GM18951 (cell line): ENCODE data around the gene AMY1C.
"Not testable (repeated sequence)": the region's sequence is repeated elsewhere in the genome, so short reads cannot be mapped to it uniquely, and the experiment has no call there.

ENCODE experiments used
- POLR2A ChIP-seq: IDR thresholded peaks from 4 replicates; pipeline ENCODE4 v1.6.1; 2011; ENCODE audit warnings: mild to moderate bottlenecking; ENCODE audit not compliant: insufficient read length, insufficient read depth; ENCODE audit errors: extremely low read depth
- in situ Hi-C: fragments of 300-500 bp; cut with MboI; formaldehyde crosslinking; loops from one replicate; pipeline ENCODE4 v1.12.0; 2022; ENCODE audit warnings: low sequenced_read_pairs, mixed read lengths, inconsistent platforms; ENCODE audit not compliant: unreplicated experiment

Gene AMY1C

DNA sequence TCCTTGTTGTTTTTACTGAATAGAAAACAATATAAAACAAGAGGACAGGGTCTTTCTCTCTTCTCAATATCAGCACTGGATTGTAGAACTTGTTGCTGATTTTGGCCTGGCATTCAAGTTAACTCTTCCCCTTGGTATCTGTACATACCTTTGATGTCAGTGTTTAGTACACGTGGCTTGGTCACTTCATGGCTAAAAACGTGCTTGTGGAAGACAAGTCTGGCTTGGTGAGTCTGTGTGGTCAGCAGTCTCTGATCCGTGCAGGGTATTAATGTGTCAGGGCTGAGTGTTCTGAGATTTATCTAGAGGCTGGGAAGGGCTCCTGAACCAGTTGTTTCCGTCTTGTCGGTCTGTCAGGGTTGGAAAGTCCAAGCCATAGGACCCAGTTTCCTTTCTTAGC is at the start of gene AMY1C:
Gene AMY1C (plus strand): TSS at position 301 of the 400 bp plus-strand sequence. CDS start 572 bp downstream, outside the sequence.
- in situ Hi-C loops: not testable (repeated sequence)

DNA sequence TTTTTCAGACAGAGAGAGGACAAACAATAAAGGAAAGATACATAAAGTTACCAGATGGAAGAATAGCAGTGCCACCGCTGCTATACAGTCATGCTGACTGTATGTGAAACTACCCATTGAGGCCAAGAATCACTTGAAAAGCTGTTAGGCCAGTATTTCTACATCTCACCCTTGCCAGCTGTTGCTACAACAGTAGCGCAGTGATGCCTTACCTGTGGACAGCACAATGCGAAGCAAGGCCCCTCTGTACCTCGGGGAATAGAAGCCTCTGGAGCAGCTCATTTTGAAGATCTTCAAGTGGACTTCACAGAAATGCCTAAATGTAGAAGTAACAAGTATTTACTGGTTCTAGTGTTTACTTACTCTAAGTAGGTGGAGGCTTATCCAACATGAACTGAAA is 49.0 kb upstream of the AMY1C start:
- in situ Hi-C loops: loop anchor here (25.0 kb wide), 1 partner anchor 88 kb away; the partner anchor contains the start of gene AMY2A

DNA sequence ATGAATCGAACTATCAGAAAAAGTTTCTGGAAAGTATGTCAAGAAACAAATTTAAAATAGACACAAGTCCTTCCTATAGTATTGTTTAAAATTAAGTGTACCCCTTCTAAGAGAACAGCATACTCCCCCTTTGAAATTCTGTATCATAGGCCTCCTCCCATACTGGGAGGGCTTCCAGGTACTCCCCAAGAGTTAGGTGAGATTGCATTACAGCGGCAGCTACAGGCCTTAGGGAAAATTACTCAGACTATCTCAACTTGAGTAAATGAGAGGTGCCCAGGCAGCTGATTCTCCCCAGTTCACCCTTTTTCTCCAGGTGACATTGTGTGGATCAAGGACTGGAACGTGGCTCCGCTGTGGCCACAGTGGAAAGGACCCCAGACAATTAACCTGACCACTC is 48.4 kb upstream of the AMY1C start:
- in situ Hi-C loops: loop anchor here (25.0 kb wide), 1 partner anchor 89 kb away; the partner anchor contains the start of gene AMY2A

DNA sequence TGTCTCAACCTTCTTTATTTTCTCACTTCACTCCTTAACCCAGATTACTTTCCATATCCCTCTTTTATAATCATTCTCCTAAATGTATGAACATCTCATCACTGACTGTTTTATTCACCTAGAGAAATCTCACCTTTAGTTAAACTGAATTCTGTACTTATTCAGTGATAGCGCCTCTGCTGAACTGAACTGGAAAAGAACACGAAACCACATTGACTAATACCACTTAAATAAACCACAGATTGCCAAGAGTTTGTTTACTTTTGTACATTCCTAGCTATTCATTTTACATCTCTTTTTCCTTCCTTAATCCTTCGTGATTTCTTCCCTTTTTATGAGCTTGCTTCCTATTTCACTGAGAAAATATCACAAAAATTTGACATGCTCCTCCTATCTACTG is 42.0 kb upstream of the AMY1C start:
- in situ Hi-C loops: loop anchor here (25.0 kb wide), 1 partner anchor 95 kb away; the partner anchor contains the start of gene AMY2A

DNA sequence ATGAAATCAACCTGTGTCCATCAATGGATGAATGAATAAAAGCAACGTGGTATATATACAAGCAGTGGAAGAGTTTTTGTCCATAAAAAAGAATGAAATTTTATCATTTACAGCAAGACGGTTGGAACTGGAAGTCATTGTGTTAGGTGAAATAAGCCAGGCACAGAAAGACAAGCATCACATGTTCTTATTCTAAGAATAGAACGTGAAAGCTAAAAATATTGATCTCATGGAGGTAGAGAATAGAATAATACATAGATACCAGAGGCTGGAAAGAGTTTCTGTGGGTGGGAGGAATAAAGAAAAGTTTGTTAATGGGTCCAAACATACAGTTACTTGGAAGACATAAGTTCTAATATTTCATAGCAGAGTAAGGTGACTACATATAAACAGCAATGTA is 39.3 kb upstream of the AMY1C start:
- in situ Hi-C loops: loop anchor here (25.0 kb wide), 1 partner anchor 98 kb away; the partner anchor contains the start of gene AMY2A

DNA sequence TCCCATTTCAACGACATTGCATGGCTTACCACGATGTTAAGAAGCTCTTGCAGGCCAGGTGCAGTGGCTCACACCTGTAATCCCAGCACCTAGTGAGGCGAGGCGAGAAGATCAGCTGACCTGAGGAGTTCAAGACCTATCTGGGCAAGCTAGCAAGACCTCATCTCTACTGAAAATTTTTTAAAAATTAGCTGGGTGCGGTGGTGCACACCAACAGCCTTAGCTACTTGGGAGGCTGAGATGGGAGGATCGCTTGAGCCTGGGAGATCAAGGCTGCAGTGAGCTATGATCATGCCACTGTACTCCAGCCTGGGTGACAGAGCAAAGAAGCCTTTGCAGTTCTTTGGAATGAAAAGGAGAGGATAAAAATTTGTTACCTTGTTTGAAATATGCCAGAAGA is 32.3 kb upstream of the AMY1C start:
- in situ Hi-C loops: loop anchor here (25.0 kb wide), 1 partner anchor 105 kb away; the partner anchor contains the start of gene AMY2A

DNA sequence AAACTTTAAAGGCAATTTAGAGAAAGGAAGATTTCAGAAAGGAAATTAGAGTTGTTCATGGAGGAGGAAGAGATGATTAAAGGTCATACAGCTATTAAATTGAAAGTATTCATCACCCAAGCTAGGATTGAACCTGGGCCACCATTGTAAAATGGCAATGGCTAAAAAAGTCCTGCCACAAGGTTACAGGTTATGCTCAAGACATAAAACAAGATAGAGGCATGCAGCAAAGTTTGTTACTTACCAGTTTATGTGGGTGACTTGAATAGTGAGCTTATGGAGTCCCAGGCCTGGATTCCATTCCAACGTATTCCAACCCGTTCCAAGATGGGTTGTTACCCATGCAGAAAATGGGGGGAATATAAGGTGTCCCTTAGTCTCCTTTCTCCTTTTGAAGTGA is 28.2 kb upstream of the AMY1C start:
- in situ Hi-C loops: loop anchor here (25.0 kb wide), 1 partner anchor 109 kb away; the partner anchor contains the start of gene AMY2A

DNA sequence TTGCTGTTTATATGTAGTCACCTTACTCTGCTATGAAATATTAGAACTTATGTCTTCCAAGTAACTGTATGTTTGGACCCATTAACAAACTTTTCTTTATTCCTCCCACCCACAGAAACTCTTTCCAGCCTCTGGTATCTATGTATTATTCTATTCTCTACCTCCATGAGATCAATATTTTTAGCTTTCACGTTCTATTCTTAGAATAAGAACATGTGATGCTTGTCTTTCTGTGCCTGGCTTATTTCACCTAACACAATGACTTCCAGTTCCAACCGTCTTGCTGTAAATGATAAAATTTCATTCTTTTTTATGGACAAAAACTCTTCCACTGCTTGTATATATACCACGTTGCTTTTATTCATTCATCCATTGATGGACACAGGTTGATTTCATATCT is 14.4 kb upstream of the AMY1C start:
- in situ Hi-C loops: not testable (repeated sequence)

DNA sequence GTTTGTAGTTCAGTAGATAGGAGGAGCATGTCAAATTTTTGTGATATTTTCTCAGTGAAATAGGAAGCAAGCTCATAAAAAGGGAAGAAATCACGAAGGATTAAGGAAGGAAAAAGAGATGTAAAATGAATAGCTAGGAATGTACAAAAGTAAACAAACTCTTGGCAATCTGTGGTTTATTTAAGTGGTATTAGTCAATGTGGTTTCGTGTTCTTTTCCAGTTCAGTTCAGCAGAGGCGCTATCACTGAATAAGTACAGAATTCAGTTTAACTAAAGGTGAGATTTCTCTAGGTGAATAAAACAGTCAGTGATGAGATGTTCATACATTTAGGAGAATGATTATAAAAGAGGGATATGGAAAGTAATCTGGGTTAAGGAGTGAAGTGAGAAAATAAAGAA is 11.7 kb upstream of the AMY1C start:
- in situ Hi-C loops: not testable (repeated sequence)

DNA sequence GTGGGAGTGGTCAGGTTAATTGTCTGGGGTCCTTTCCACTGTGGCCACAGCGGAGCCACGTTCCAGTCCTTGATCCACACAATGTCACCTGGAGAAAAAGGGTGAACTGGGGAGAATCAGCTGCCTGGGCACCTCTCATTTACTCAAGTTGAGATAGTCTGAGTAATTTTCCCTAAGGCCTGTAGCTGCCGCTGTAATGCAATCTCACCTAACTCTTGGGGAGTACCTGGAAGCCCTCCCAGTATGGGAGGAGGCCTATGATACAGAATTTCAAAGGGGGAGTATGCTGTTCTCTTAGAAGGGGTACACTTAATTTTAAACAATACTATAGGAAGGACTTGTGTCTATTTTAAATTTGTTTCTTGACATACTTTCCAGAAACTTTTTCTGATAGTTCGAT is 5.2 kb upstream of the AMY1C start:
- in situ Hi-C loops: not testable (repeated sequence)

DNA sequence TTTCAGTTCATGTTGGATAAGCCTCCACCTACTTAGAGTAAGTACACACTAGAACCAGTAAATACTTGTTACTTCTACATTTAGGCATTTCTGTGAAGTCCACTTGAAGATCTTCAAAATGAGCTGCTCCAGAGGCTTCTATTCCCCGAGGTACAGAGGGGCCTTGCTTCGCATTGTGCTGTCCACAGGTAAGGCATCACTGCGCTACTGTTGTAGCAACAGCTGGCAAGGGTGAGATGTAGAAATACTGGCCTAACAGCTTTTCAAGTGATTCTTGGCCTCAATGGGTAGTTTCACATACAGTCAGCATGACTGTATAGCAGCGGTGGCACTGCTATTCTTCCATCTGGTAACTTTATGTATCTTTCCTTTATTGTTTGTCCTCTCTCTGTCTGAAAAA is 4.7 kb upstream of the AMY1C start:
- in situ Hi-C loops: not testable (repeated sequence)

DNA sequence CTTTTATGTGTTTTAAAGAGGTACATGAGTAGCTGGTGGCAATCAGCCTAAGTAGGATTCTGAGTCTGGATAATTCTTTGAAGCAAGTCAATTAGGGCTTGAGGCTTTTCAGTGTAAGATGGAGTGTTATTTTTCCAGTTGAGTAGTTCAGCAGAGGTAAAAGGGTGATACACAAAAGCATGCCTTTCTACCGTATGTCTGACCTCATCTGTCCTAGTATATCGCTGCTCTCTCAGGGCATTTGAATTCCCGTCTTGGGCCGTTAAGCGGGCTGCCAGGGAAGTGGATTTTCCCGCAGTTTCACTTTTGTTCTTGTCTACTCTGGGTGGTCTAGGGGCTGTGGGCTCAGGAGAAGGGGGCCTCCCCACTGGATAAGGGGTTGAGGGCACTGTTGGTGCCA is 1.4 kb upstream of the AMY1C start:
- in situ Hi-C loops: not testable (repeated sequence)

DNA sequence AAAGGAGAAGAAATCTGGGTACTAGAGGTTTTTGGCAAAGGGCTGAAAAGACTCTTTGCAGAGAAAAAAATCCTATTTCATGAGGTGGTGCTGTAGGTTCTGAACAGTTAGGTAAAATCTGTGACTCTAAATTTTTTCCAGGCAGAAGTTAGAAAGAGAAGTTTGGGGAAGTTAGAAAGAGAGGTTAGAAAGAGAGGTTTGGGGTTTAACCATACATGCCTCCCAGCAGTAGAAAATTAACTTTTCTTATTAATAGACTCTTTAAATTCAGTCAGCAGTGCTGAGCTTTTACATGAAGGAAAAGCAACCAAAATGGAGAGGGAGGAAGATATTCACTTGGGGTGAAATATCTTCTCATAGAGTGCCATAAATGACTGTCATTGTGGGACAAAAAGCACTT is 12.2 kb downstream of the AMY1C start:
- no peak for TF ChIP-seq POLR2A
- in situ Hi-C loops: no loop called here

DNA sequence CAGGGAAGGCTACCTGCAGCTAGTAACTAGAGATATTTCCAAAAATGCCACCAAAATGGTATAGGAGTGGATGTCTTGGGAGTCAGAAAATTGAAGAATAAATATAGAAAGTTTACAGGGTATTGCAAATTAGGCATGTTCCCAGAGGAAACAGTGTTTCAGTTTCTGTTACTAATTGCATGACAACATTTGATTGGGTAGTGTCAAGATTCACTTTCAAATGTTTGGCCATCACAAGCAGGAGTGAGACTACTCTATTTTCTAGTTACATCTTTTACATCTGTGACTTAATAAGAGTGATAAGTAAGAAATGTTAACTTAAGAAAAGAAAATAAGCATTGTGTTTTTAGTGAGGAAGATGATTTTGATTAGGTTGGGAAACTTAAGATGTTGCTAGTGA is 30.2 kb downstream of the AMY1C start:
- TF ChIP-seq POLR2A: no peak
- in situ Hi-C loops: no loop called here

DNA sequence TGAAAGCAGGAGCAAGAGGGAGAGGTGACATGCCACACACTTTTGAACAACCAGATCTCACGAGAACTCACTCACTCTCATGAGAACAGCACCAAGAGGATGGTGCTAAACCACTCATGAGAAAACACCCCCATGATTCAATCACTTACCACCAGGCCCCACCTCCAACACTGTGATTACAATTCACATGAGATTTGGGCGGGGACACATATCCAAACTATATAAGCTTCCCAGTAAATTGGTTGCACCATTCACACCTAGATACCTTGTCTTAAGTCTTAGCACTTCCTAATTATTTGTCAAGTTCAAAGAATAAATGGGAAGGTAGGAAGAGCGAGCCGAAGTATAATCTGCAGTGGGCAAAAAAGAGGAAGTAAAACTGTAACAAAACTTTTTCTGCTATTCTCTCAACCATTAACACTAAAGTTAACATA is 34.3 kb downstream of the AMY1C start:
- in situ Hi-C loops: no loop called here
- no peak for TF ChIP-seq POLR2A

DNA sequence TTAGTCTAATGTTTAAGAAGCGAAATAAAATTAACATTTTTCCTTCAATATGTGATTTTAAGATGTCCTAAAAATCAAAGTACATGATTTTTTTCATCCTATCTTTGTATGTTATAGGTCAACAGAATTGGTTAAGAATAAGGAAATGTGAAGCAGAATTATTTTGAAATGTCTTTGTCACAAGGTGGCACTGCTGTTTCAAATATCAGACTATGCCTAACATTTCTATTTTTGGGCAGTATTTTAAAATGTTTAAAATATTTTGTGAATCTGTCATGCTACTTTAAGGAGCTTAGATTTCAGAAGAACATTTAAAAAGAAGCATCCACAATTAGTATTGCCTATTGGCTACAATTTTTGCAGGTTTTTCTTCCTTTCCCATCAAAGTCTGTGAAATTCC is 38.7 kb downstream of the AMY1C start:
- TF ChIP-seq POLR2A: no peak
- in situ Hi-C loops: no loop called here
